HG03280 (cell line): ENCODE results near the gene PAK2.
"Not testable (repeated sequence)": the region's sequence is repeated elsewhere in the genome, so short reads cannot be mapped to it uniquely, and the experiment has no call there.

Experiments
- ATAC-seq: cut with Tn5 transposase; IDR thresholded peaks from one replicate; pipeline ENCODE4 v1.9.1; 2021; ENCODE audit warnings: mild to moderate bottlenecking, moderate library complexity; ENCODE audit not compliant: unreplicated experiment

Gene PAK2

GRCh38 chr3:196778755-196779154 lies 39.1 kb downstream of the PAK2 start:
- ATAC-seq: no peak

GRCh38 chr3:196782511-196782910 lies 42.9 kb downstream of the PAK2 start:
- ATAC-seq: no peak

- ATAC-seq: no peak
These were observed 48.9 kb downstream of the PAK2 start for GRCh38 chr3:196788528-196788927.

- ATAC-seq: no peak
These were observed 50.3 kb downstream of the PAK2 start for GRCh38 chr3:196789885-196790359.

GRCh38 chr3:196790636-196791035 lies 51.0 kb downstream of the PAK2 start:
- ATAC-seq: no peak

GRCh38 chr3:196792771-196793170 lies 53.1 kb downstream of the PAK2 start:
- no peak for ATAC-seq

GRCh38 chr3:196793246-196793645 lies 53.6 kb downstream of the PAK2 start:
- ATAC-seq: no peak

- no peak for ATAC-seq
These were observed 54.8 kb downstream of the PAK2 start for GRCh38 chr3:196794467-196794866.

GRCh38 chr3:196796317-196796716 lies 56.7 kb downstream of the PAK2 start:
- no peak for ATAC-seq

- no peak for ATAC-seq
These were observed 61.2 kb downstream of the PAK2 start for GRCh38 chr3:196800742-196801434.

- no peak for ATAC-seq
These were observed 64.3 kb downstream of the PAK2 start for GRCh38 chr3:196803891-196804468.

GRCh38 chr3:196804773-196805172 lies 65.1 kb downstream of the PAK2 start:
- no peak for ATAC-seq

- no peak for ATAC-seq
These were observed 71.4 kb downstream of the PAK2 start for GRCh38 chr3:196810963-196811581.

GRCh38 chr3:196812853-196813252 lies 73.2 kb downstream of the PAK2 start:
- ATAC-seq: no peak

- no peak for ATAC-seq
These were observed 74.2 kb downstream of the PAK2 start for GRCh38 chr3:196813903-196814302.

GRCh38 chr3:196821806-196822355 lies 82.2 kb downstream of the PAK2 start:
- ATAC-seq: no peak

GRCh38 chr3:196829651-196830050 lies 90.0 kb downstream of the PAK2 start:
- ATAC-seq: not testable (repeated sequence)

GRCh38 chr3:196835086-196835485 lies 95.4 kb downstream of the PAK2 start:
- no peak for ATAC-seq

GRCh38 chr3:196836626-196837025 lies 97.0 kb downstream of the PAK2 start:
- not testable (repeated sequence) for ATAC-seq

GRCh38 chr3:196837819-196838420 lies 98.3 kb downstream of the PAK2 start:
- peak; percentile 78 for ATAC-seq

- ATAC-seq: not testable (repeated sequence)
These were observed 99.7 kb downstream of the PAK2 start for GRCh38 chr3:196839351-196839750.
